Inferior parietal cortex (tissue), 1 donor: Measurements from ENCODE around the gene JAKMIP1.

Source experiments
- DNase-seq: peaks from one replicate; pipeline ENCODE4 v3.0.0-alpha.2; 2016; ENCODE audit errors: extremely low spot score

Gene JAKMIP1

DNA sequence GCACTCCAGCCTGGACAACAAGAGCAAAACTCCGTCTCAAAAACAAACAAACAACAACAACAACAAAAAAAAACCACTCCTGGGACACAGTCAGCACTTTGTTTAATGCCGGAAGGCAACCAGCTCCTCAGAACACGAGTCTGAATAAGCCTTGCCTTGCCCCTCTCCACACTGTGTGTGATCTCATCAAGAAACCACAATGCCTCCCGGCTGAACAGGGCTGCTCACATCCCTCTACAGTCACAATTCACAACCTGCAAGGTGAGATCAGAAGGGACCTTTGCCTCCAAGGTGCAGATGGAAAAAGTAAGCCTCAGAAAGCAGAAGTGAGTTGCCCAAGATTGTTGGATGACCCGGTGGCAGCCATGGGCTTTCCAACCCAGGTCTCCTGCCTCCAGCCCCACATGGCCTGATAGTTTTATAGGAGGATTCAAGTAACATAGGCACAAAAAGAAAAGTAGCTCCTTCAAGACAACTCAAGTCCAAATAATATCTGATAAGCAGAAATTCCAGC, 80.8 kb downstream of the JAKMIP1 start:
- DNase-seq = no peak

DNA sequence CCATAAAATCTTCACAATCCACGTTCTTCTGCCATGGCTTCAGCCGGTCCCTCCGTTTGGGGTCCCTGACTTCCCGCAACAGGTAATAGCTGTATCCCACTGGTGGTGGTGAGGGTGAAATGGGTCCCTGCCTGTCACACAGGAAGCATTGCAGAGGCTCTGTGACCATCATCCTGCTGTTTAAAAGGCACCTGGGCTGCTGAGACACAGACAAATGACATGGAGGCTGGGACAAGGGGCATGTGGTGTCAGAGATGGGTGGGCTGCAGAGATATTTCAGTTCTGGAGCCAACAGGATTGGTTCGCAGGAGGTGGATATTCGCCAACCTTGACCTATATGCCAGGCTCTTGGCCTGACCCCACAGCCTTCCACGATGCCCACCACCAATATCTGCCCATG, 82.1 kb downstream of the JAKMIP1 start:
- DNase-seq = no peak

DNA sequence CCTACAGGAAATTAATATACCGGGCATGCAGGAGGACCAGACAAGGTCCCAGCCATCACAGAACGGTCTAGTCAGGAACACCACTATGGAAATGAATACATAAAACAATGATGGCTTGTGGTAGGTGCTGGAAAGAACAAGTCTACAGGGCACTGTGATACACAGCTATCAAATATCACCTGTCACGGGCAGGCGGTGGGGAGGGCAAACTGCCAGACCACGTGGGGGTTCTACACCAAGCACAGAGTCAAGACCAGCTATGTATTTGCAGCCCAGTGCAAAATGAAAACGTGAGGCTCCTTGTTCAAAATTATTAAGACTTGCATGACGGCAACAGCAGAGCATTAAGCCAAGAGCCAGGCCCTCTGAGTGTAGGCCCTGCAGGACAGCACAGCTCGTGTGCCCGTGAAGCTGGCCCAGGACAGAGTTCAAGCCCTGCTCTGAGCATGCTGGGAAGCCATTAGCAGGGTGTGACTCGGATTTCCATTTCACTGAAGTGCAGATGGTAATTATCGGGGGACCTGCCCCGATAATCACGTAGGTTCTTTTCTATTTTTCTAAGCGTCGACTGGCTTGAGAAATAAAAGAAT, 83.6 kb downstream of the JAKMIP1 start:
- DNase-seq = no peak

DNA sequence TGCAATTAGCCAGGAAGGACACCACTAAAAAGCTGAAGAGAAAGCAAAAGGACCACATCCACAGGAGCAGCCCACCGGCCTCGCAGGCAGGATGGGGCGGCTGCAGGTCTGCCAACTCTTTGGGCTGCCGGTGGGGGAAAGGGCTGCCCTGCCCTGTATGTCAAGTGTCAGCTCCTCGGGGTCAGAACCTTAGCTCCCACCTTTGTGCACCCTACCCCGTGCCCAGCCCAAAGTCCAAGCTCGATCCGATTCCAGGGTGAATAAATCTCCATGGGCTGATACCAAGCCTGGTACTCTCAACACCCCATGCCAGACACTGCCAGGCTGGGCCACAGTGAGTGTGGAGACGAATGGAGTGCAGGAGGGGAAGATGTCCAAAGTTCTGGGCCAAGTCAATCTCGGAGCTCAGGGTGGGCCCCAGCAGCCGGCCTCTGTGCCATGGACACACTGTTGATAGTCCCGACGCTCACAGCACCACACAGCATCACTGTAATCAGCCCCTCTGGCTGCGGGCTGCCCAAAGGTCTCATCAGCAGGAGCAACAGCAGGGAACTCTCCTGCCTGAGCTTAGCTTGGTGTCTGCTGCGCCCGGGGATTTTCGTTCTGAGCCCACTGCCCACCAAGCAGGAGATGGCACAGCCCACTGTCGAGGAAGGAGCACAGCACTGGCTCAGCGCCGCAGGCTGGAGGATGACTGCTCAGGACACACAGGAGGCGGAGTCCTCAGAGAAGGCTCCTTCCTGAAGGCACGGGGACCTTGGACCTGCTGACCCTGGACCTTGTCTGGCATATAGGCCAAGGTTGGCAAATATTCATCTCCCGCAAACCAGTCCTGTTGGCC, 84.4 kb downstream of the JAKMIP1 start:
- DNase-seq = no peak

DNA sequence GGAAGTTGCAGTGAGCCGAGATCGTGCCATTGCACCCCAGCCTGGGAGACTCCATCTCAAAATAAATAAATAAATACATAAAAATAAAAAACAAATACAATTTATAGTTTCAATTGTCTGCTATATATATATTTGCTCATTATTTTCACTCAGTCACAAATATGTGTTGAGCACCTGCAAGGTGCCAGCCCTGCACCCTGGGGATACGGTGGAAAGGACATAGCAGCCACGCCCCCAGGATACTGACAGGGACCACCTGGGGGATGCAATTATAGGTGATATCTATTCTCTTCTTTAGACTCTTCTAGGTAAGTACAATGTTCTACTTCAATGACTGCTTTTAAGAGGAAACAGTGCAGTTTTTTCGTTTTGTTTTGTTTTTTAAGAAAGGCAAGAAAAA, 85.0 kb downstream of the JAKMIP1 start:
- no peak for DNase-seq

DNA sequence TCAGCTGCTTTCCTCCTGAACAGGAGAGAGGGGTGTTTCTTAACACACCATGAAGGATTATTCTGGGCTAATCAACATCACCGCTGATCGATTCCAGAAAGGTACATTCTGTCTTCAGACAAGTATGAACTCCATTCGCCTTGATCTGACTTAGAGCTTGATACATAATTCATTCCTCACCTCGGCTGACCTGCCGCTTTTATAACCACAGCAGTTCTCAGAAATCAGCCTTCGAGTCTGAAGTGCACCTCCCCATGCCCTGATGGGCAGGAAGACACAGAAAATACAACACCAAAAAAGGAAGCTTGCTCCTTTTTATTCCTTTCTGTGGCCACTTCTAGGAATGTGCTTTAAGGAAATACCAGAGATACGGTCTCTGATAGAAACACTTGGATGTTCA, 85.7 kb downstream of the JAKMIP1 start:
- no peak for DNase-seq

DNA sequence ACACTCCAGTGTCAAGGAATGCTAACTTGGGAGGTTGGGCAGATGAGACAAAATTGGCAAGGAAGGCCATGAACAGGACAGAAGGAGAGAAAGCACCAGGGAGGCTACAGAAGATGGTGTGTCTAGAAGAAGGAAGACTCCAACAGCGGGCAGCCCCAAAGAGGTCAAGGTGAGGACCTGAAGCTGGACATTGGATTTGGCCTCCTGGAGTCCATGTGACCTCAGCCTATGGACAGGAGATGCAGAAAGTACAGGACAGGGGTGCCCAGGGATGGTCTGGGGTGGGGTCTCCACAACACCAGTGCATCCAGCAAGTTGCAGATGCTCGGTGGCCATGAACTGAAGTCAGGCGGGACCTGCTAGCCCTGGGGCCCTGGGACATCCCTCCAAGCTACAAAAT, 86.2 kb downstream of the JAKMIP1 start:
- no peak for DNase-seq

DNA sequence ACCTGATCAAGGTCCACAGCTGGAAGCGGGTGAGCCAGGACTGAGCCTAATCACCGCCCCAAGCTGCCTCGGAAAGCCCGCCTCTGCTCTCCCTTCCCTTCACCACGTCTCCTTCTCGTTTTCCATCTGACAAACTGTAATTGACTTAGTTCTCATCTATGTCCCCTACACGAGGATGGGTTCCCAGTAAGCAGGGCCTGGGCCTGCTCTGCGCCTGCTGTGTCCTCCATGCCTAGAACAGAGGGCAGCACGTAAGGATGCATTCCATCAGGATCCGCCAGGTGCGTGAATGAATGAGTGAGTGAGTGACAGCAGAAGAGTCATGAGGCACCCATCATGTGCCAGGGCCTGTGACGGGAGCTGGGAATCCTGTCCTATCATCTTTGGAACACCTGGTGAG, 86.7 kb downstream of the JAKMIP1 start:
- DNase-seq = no peak

DNA sequence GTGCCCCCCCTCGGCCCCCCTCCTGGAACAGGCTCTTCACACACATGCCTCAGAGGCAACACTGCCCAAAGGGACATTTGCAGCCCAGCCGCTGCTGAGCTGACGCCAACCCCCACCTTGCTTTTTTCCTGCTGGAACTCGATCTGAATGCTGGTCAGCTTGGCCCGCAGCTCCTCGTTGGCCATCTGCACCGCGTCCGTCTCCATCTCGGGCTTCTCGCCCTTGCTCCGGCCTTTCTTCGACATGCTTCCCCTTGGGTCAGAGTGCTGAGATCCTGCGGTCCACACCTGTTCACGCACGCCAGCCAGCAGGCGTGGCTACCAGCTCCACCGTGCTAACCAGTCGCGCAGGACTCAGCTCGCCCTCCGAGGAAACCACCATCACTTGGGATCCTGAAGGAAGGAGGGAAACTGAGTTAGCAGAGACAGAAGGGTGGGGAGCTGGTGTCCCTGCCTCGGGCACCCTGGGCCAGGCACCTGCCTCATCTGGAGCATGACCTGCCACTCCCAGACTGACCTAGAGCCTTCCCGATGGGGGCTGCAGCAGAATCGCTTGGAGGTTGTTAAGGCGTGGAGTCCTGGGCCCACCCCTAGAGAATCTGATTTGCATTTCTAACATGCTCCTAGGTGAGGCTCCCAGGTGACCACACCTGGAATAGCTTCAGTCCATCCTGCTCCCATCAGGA, 87.6 kb downstream of the JAKMIP1 start:
- DNase-seq = no peak

DNA sequence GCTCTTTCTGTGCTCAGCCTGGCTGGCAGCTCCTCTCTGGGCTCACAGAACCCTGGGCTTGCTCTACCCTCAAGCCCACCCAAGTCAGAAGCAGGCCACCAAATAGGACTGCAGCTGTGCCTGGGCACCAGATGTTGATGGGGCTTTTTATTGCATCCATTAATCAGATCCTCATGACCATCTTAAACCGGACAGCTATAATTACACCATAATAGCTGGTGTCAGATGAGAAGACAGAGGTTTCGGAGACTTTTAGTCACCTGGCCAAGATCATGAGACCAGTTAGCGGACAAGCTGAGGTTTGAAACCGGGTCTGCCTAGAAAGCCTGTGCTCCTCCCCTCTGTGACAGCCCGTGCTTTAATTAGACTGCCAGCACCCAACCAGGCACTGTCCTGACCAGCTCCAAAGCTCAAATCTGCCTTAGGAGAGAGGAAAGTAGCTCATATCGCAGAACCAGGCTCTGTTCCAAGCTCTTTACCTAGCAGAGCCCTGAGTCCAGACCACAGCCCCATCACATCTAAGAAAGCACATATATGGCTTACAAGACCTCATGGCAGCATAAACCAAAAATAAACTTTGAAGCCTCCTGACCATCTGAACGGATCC, 88.9 kb downstream of the JAKMIP1 start:
- DNase-seq = no peak

DNA sequence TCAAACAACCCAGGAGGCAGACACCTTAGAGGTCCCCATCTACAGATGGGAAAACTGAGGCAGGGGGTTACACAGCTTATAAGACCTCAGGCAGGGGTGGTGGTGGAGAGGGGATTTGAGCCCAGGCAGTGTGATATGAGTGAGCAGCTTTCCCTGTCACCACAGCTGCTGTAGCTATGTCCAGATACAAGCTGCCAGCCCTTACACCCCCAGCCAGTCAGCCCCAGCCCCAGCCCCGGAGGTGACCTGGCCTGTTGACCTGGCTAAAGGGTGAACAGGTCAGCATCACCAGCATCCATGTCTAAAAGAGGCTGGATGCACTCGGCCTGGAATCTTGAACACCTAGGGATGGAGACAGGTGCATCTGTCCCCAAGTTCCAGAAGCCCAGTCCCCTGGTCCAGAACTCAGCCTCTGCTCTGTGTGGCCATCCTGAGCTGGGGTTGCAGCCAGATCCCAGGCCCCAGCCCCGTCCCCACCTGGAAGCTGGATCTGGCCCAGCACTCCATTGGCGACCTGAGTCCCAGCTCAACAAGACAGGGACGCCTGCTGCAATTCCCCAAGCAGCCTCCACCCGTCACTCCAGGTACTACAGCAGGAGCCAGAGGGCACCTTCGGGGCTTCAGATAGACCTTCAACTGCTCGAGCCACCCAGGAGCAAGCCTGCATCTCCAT, 89.5 kb downstream of the JAKMIP1 start:
- DNase-seq = no peak

DNA sequence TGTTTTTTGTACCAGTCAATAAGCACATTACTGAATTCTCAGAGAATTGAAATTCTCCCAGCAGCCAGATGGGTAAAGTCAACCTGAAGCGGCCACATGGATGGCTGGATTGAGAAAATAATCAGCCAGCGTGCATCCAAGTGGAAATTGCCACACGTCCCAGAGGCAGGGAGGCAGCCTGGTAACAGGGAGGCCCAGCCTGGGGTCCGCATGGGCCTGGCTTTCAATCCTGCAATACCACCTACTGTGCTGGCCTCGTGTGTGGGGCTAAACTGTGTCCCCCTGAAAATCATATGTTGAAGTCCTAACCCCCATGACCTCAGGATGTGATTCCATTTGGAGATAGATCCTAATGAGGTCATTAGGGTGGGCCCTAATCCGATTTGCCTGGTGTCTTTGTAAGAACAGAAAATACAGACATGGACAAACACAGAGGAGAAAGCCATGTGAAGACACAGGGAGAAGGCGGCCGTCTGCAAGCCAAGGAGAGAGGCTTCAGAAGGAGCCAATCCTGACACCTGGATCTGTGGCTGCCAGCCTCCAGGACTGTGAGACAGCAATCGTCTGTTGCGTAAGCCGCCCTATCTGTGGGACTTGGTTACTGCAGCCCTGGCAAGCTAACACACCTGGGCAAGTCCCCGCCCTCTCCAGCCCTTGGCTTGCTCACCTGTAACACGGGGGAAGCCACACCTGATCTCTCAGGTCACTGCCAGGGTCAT, 90.3 kb downstream of the JAKMIP1 start:
- no peak for DNase-seq

DNA sequence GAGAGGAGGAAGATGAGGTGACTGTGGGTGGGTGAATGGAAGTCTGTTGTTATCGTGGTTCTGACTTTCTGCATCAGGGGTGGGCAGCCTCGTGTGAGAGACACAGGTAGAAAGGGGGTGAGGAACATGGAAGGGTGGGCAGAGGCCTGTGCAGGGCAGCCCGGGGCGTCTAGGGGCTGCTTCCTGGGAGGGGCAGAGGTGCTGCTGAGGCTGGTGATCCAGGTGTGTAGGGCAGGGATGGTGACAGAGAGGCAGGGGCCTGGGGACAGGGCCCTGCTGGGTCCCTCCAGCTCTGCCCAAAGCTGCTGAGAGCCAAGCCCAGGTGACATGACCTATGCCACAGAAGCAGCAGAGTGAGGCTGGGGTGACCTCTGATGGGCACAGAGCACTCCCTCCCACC, 92.5 kb downstream of the JAKMIP1 start:
- no peak for DNase-seq

DNA sequence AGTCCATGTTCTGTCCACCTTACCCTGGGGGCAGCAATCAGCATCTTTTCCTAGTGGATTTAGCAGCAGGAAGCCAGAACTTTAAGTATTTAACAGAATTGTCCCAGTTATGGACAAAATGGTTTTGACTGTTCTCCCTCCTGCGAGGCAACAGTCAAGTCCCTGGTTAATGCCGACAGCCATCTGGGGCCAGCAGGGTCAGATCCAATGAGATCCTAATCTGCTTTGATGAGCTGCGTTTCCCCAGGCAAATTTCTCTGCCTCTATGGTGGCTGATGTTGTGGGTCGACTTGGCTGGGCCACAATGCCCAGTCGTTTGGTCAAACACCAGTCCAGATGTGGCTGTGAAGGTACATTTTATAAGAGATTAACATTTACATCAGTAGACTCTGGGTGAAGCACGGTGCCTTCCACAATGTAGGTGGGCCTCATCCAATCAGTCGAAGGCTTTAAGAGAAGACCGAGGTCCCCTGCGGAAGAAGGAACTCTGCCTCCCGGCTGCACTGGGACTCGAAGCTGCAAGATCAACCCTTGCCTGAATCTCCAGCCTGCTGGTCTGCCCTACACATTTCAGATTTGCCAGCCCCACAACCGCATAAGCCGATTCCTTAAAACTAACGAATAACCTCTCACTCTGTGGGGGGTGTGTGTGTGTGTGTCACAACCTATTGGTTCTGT, 93.1 kb downstream of the JAKMIP1 start:
- no peak for DNase-seq

DNA sequence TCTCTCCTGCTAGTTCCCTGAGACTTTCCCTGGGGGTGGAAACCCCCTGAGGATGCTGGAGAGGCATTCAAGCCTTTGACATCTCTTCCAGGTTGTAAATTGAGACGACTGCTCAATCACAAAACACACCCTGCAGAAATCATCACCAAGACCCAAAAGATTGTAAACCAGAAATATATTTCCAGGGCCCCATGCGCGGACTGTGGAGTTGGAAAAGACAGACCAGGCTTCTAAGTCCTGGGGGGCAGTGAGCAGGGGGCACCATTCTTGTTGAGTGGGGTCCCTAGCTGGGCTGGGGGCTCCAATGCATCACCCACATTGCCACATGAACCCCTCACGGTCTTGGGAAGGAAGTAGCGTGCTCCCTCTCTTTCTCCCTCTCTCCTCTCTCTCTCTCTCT, 94.2 kb downstream of the JAKMIP1 start:
- DNase-seq = no peak

DNA sequence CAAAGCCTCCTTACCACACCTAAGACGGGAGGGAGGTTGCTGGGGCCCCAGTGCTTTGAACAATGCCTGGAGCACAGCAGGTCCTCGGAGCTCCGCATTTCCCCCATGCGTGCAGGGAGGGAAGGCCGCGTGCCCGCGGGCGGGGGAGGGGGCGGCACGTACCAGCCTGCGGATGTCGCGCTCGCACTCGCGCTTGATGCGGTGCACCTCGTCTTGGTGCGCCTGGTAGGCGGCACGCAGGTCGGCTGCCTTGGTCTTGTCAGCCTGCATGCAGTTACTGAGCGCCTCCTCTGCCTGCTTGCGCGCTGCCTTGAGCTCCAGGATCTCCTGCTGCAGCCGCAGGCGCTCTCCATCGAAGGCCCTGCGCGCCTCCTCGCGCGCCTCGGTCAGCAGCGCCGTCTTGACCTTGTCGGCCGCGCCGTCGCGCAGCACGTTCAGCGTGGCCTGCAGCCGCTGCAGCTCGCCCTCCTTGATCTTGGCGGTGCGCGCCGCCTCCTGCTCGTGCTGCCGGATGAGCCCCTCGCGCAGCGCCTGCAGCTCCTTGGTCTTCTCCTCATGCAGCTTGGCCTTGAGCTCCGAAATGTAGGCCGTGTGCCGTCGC, 94.9 kb downstream of the JAKMIP1 start:
- DNase-seq = no peak

DNA sequence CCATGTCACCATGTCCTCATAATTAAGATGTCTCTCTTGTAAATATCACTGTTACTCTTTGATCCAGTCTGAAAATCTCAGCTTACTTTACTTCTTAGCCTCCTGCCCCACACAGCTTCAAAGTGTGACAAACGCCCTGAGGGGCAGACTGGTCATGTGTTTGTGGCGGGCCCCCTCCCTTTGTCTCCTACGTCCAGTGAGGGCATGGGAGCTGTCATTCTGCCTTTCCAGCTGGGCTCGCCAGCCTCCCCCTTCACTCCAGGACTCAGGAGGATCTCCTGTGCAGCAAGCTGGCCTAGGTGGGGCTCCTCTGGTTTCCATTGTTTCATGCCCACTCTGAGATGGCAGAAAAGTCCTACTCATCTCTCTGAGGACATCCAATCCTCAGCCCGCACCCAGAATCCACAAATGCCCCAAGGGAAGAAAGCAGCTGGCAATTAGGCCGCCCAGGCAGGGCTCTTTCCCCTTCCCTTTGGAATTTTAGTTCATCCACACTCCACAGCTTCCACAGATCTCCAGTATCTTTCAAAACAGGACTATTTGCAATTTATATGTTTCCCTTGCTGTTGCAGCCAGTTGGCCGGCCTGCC, 95.7 kb downstream of the JAKMIP1 start:
- no peak for DNase-seq

DNA sequence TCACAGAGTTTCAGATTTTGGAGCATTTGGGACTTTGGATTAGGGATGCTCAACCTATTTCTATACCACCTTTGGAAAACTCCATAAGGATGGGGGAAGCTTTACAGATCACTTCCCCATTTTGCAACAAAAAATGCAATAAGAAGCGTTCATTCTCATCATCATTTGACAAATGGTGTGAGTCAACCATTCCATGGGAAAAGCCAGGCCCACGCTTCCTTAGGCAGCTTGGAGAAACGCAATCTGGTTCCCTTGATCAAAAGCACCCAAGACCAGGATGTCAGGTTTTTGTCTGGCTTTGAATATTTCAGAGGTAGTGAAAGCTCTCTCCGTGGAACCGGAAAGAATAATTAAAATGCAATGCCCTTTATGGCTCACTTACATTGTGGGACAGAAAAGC, 102.8 kb downstream of the JAKMIP1 start:
- no peak for DNase-seq

DNA sequence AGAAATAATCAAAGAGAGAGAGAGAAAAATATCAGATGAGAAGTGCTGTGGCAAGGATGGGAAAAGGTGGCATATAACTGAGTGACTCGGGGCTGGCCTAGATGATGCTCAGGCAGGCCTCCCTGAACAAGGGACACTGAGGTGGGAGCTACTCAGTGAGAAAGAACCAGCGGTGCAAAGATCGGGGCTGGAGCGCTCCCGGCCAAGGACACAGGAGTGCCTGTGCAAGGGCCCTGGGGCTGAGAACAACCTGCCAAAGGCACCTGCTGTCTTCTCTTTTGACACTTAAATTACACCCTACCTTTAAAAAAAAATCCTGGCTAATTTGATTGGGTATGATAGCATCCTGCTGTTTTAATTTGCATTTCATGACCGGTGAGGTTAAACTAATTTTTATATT, 104.5 kb downstream of the JAKMIP1 start:
- no peak for DNase-seq
